Large intestine (tissue), 3 donors: ENCODE measurements around the gene TTC19. TPM values are rescaled to one million over a fixed set of nuclear protein-coding genes. Genes with fewer than 3 reads are reported as not detected.
"Not testable (repeated sequence)": the region's sequence is repeated elsewhere in the genome, so short reads cannot be mapped to it uniquely, and the experiment has no call there.

Experiments used
- DNase-seq, 2 donors: peaks; one replicate each; pipeline versions ENCODE4 v3.0.0 to v3.0.0-alpha.2; 2013
- H3K27ac ChIP-seq: one replicate; pipeline ENCODE4 v1.5.1; 2013; ENCODE audit warnings: low read length
- H3K27me3 ChIP-seq: 2 replicates; pipeline ENCODE4 v1.6.1; 2013; ENCODE audit warnings: low read length; ENCODE audit not compliant: control insufficient read depth, insufficient read depth
- H3K36me3 ChIP-seq: 2 replicates; pipeline ENCODE4 v1.6.1; 2013; ENCODE audit warnings: low read length; ENCODE audit not compliant: control insufficient read depth, insufficient read depth
- H3K4me1 ChIP-seq: one replicate; pipeline ENCODE4 v1.6.1; 2013; ENCODE audit warnings: low read length; ENCODE audit not compliant: control insufficient read depth, insufficient read depth
- H3K4me3 ChIP-seq: one replicate; pipeline ENCODE4 v1.5.1; 2013; ENCODE audit warnings: low read length
- H3K9me3 ChIP-seq: one replicate; pipeline ENCODE4 v1.6.1; 2013; ENCODE audit warnings: mild to moderate bottlenecking, low read depth, low read length, moderate library complexity; ENCODE audit not compliant: control insufficient read depth
- WGBS: methylation state at CpG from one replicate; pipeline ENCODE4 v1.1.5; 2013; ENCODE audit warnings: low lambda C conversion rate; ENCODE audit not compliant: insufficient coverage; 5-methylcytosine and 5-hydroxymethylcytosine counted together
- polyA plus RNA-seq: library from polyadenylated mRNA; unstranded; fragments of 120-200 nt; gene quantifications from one replicate; pipeline ENCODE4 v1.2.1, GENCODE V29; 2013

TTC19 gene
- polyA plus RNA-seq, 1 donor = 58.3 TPM

DNA sequence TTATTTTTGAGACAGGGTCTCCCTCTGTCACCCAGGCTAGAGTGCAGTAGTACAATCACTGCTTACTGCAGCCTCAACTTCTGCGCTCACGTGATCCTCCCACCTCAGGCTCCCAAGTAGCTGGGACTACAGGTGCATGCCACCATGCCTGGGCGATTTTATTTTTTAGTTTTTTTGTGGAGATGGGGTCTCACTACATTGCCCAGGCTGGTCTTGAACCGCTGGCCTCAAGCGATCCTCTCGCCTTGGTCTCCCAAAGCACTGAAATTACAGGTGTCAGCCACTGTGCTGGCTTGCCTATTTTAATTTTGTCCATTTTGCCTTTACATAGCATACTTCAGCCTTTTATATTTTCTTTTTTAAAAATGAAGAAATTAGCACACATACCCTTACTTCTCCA, 51.2 kb downstream of the TTC19 start:
- WGBS = 100% methylated on average over 3 of the region's 6 CpGs
- H3K27ac ChIP-seq = no peak overlapping the region
- DNase-seq = no peak
- H3K36me3 ChIP-seq = peaks cover 67% of the 10 kb centered on the region
- no peak overlapping the region for H3K4me3 ChIP-seq
- no peaks in the 10 kb centered on the region for H3K27me3 ChIP-seq
- H3K4me1 ChIP-seq = no peaks in the 10 kb centered on the region
- H3K9me3 ChIP-seq = no peaks in the 10 kb centered on the region

DNA sequence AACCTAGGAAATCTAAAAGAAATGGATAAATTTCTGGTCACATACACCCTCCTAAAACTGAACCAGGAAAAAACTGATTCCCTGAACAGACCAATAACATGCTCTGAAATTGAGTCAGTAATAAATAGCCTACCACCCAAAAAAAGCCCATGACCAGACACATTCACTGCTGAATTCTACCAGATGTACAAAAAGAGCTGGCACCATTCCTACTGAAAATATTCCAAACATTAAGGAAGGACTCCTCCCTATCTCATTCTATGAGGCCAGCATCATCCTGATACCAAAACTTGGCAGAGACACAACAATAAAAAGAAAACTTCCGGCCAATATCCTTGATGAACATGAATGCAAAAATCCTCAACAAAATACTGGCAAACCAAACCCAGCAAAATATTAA, 52.9 kb downstream of the TTC19 start:
- no peaks in the 10 kb centered on the region for H3K27me3 ChIP-seq
- DNase-seq = no peak
- no peaks in the 10 kb centered on the region for H3K9me3 ChIP-seq
- no peaks in the 10 kb centered on the region for H3K4me1 ChIP-seq
- H3K36me3 ChIP-seq = peaks cover 62% of the 10 kb centered on the region
- no peak overlapping the region for H3K4me3 ChIP-seq
- H3K27ac ChIP-seq = no peak overlapping the region
- WGBS = 80% methylated on average over 1 of the region's 1 CpG

DNA sequence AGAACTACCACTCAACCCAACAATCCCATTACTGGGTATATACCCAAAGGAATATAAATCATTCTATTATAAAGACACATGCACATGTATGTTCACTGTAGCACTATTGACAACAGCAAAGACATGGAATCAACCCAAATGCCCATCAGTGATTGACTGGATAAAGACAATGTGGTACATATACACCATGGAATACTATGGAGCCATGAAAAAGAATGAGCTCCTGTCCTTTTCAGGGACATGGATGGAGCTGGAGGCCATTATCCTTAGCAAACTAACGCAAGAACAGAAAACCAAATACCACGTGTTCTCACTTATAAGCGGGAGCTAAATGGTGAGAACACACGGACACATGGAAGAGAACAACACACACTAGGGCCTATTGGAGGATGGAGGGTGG, 55.5 kb downstream of the TTC19 start:
- H3K4me3 ChIP-seq, H3K27ac ChIP-seq, H3K9me3 ChIP-seq, H3K27me3 ChIP-seq, DNase-seq, H3K4me1 ChIP-seq: not testable (repeated sequence)
- no CpG with 5 or more reads among the region's 4 CpGs for WGBS
- peaks cover 62% of the 10 kb centered on the region for H3K36me3 ChIP-seq

DNA sequence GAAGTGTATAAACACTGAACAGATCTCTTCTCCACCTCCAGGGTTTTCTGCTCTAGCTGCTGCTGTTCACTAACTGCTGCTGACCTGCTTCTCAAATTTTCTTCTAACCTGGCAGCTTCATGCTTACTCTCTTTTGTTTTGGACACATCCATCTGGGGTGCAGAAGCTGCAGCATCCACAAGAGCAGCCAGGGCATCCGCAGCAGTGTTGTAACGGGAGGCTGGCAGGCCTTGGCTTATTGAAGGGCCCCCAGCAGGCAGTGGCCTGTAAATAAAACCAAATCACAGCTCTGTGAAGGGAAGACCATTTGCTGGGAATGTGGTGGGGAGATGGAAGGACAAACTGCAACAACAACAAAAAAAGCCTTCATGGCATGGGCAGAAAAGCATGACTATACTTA, 62.0 kb downstream of the TTC19 start:
- H3K9me3 ChIP-seq = no peaks in the 10 kb centered on the region
- H3K4me1 ChIP-seq = no peaks in the 10 kb centered on the region
- no peak overlapping the region for H3K27ac ChIP-seq
- WGBS = no CpG with 5 or more reads among the region's 2 CpGs
- no peak for DNase-seq
- peaks cover 72% of the 10 kb centered on the region for H3K36me3 ChIP-seq
- no peaks in the 10 kb centered on the region for H3K27me3 ChIP-seq
- no peak overlapping the region for H3K4me3 ChIP-seq

DNA sequence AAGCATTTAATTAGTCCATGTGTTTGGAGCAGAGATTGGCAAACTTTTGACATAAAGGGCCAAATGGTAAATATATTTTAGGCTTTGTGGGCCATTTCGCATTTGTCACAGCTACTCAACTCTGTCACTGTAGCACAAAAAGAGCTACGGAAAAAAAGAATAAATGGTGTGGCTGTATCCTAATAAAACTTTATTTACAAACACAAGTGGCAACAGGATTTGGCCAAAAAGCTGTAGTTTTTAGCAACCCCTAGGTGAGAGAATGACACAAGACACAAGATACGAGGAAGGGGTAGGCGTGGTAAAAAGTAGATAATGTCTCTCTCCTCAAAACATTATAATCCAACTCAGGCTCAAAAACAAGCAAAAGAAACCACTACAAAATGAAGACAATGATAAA, 66.5 kb downstream of the TTC19 start:
- Histone ChIP-seq H3K36me3 (peaks cover 87% of the 10 kb centered on the region), H3K27ac (no peak overlapping the region), H3K4me3 (no peak overlapping the region), H3K27me3 (no peaks in the 10 kb centered on the region), H3K9me3 (no peaks in the 10 kb centered on the region), H3K4me1 (no peaks in the 10 kb centered on the region)
- 95% methylated on average over 3 of the region's 4 CpGs for WGBS
- no peak for DNase-seq

DNA sequence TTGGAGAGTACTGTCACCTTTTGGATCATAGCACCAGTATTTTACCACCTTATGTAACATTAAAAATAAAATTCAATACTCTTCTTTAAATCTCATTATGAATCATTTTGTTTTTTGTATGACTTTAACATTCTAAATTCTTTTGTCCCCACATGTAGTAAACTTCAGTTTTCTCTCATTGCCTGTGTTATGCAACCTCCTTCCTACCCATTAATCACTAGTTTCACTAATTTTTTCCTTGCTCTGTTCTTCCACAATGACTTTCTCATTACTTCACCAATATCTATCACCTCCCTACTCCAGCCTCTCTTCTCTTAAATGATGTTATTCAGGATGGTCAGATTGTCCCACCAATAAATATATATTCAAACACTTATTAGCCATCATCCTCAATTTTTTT, 68.7 kb downstream of the TTC19 start:
- DNase-seq = no peak
- no peak overlapping the region for H3K27ac ChIP-seq
- no peak overlapping the region for H3K4me3 ChIP-seq
- H3K27me3 ChIP-seq = no peaks in the 10 kb centered on the region
- H3K4me1 ChIP-seq = no peaks in the 10 kb centered on the region
- H3K9me3 ChIP-seq = no peaks in the 10 kb centered on the region
- H3K36me3 ChIP-seq = peaks cover 77% of the 10 kb centered on the region

DNA sequence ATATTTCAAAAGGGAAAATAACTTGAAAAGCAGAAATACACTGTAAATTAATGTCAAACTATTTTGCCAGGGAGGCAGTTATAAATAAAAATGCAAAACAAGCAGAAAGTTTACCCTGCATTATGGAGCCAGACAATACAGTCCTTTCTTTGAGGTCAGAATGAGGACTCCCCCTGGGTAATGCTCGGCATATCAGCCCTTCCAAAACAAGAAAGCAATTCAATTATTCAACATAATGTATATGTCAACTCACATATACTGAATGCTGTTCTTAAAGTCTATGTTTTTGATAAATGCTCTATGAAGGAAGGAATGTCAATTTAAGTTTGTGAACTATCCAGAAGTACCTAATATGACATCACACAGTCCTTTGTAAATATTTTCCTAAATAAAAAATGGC, 72.4 kb downstream of the TTC19 start:
- no peak for DNase-seq
- no CpG with 5 or more reads among the region's 1 CpG for WGBS
- H3K4me3 ChIP-seq = no peak overlapping the region
- H3K27ac ChIP-seq = no peak overlapping the region
- peaks cover 77% of the 10 kb centered on the region for H3K36me3 ChIP-seq
- no peaks in the 10 kb centered on the region for H3K4me1 ChIP-seq
- no peaks in the 10 kb centered on the region for H3K9me3 ChIP-seq
- no peaks in the 10 kb centered on the region for H3K27me3 ChIP-seq

DNA sequence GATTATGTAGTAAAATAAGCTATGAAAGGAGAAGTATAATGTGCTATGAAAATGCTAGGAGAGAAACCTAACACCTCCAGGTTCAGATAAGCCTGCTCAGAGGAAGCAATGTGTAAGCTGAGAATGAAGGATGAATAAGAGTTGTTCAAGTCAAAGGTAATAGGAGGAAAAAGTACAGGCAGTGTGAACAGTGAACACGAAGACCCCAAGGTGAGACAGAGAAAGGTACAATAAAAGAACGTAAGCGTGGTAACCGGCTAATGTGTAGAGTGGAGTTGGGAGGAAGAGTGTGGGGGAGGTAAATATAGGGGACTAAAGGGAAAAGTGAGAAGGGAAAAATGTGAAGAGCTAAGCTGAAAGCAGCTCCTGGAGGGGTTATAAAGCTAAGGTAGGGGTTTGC, 74.2 kb downstream of the TTC19 start:
- Histone ChIP-seq H3K27ac (no peak overlapping the region), H3K9me3 (no peaks in the 10 kb centered on the region), H3K4me3 (no peak overlapping the region), H3K27me3 (no peaks in the 10 kb centered on the region), H3K4me1 (no peaks in the 10 kb centered on the region), H3K36me3 (peaks cover 69% of the 10 kb centered on the region)
- 88% methylated on average over 4 of the region's 4 CpGs for WGBS
- DNase-seq = no peak

DNA sequence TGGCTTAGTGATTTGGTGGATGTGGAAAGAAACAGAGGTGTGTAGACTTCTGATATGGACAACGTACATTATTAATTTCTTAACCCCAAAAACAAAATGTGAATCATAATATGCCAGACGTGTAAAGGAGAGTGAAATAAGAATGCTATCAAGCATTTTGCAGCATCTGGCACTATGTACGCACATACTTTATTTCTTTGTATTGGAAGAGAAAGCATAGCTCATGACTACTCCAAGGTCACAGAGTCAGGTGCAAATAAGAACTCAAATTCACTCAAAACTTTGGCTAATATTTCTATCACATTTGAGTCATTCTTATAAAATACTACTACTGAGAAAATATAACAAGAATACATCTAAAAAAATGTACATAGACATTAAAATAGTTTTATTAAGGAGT, 74.8 kb downstream of the TTC19 start:
- no peaks in the 10 kb centered on the region for H3K9me3 ChIP-seq
- 90% methylated on average over 2 of the region's 3 CpGs for WGBS
- H3K4me1 ChIP-seq = no peaks in the 10 kb centered on the region
- H3K27ac ChIP-seq = no peak overlapping the region
- H3K4me3 ChIP-seq = no peak overlapping the region
- H3K36me3 ChIP-seq = peaks cover 69% of the 10 kb centered on the region
- H3K27me3 ChIP-seq = no peaks in the 10 kb centered on the region
- no peak for DNase-seq

DNA sequence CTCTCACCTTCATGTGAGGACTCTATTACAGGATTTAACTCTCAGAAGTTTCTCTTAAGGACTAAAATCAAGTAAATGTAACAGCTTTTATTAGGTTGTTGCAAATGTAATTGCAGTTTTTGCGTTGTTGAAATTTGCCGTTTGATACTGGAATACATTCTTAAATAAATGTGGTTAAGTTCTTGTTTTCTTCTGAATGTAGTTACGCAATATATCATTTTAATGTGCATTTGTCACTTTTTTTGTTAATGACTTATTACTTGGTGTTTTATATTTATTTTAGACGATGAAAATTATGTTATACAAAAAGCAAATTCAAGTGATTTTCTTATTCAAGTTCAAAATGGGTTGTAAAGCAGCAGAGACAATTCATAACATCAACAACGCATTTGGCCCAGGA, 76.3 kb downstream of the TTC19 start:
- peaks cover 65% of the 10 kb centered on the region for H3K36me3 ChIP-seq
- DNase-seq = no peak
- no peaks in the 10 kb centered on the region for H3K9me3 ChIP-seq
- no peaks in the 10 kb centered on the region for H3K27me3 ChIP-seq
- H3K27ac ChIP-seq = no peak overlapping the region
- 89% methylated on average over 3 of the region's 5 CpGs for WGBS
- no peak overlapping the region for H3K4me3 ChIP-seq
- H3K4me1 ChIP-seq = no peaks in the 10 kb centered on the region
